GM19193 (cell line): Measurements from ENCODE around the gene SPOCK1.

Experiments used
- POLR2A ChIP-seq: IDR thresholded peaks from 4 replicates; pipeline ENCODE4 v1.6.1; 2011; ENCODE audit not compliant: insufficient read depth, insufficient read length; ENCODE audit errors: extremely low read depth

The SPOCK1 gene

DNA sequence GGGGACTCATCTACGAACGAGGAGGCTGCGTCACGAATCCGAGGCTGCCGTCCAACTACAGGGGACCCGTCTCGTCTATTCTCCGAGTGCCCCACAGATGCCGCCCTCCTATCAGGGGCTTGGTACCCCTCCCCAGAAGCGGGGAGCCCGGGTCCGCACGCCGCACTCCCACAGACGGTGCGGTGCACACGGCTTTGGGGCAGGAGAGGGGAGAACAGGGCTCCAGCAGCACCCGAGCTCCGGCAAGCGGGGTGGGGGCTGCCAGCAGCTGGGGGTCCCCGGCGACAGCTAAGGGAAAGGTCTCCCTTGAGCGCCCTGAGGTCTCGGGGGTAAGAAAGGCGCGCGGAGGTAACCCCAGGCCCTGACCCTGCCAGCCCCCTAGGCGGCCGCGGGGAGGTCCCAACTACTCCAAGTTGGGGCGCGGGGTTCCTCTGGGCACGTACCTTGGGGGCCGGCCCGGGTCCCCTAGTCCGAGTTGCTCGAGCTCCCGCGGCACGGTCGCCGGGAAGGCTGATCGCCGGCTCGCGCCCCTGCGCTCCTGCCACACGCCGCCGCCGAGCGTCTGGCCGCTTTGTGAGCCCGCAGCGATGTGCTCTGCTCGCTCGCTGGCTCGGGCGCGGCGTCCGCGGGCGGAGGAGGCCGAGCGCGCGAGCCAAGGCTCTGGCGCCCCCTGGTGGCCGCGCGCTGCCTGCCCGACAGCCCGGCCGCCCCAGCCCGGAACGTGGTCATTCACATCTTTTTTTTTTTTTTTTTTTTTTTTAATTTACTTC lies at the start of gene SPOCK1:
Gene SPOCK1, minus strand, starts transcription at position 591 of the 770 bp plus-strand sequence.
- TF ChIP-seq POLR2A: no peak

GRCh38 chr5:137545956-137546355 lies 46.8 kb upstream of the SPOCK1 start:
- no peak for TF ChIP-seq POLR2A

GRCh38 chr5:137533963-137534362 lies 34.8 kb upstream of the SPOCK1 start:
- TF ChIP-seq POLR2A: no peak

DNA sequence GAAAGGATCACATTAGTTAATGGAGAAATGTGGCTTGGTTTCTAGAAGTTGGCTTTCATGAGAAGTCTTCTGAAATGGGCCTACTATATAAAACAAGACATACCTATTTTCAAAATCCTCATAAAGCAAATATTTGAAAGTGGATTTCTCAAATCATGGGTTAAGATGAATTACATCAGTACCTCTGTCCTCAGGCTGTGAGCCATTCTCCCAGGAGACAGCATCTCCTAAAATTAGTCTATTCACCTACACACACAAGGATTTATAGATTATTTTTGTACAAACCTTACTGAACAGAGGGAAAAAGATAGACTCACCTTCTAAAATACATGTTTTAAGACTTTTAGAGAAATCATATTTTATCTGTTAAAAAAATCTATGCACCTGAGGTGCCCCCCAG lies 32.1 kb upstream of the SPOCK1 start:
- no peak for TF ChIP-seq POLR2A

DNA sequence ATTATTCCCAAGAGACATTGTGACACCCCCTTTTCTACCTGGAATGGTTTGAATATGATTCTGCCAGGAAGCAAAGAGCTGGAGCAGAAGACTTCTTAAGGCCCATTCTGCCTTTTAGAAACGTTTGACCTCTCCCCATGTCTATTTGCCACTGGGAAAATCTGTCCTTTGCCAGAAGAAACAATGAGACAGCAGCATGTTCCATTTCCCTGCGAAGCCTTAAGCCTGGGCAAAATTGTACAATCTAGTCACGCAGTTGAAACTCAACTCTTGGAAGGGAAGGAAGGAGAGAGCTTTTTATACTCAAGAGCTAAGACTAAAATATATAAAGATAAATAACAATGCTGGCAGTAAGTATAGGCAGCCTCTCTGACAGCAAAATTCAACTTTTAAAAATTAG lies 22.1 kb upstream of the SPOCK1 start:
- TF ChIP-seq POLR2A: no peak

GRCh38 chr5:137516961-137517360 lies 17.8 kb upstream of the SPOCK1 start:
- TF ChIP-seq POLR2A: no peak

GRCh38 chr5:137516251-137516797 lies 17.2 kb upstream of the SPOCK1 start:
- TF ChIP-seq POLR2A: no peak

DNA sequence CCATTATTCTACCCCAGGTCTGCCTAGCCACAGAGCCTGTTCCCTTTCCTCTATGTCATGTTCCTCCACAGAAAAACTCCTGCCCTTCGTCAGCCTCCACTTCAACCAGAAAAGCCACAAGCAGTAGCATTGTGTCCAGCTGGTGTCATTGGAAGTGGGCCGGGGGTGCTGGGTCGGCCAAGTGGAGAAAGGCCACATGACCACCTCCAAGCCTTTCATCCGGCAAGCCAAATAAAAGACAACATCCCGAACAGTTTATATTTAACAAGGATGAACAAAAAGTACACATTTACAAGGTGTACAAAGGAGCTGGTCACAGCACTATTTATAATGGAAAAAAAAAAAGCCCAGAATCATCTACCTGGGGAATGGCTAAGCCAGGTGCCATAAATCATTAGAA lies 16.1 kb upstream of the SPOCK1 start:
- no peak for TF ChIP-seq POLR2A

DNA sequence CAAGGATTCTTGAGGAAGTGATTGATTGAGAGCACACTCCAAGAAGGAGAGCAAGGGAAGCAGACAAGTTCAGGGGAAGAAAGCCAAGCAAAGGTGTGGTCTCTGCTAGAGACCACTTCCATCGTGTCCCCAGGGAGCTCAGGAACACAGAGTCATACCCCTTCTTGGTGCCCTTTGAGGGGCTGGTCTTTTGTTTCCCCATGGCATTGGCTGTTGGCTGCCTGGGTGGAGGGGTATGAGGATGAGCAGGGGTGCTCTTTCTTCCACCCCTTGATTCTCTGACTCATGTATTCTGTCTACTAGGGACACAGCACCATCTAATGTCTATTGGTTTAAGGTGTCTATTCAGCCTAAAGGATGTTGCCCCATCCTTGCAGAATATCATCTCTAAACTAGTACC lies 11.5 kb upstream of the SPOCK1 start:
- no peak for TF ChIP-seq POLR2A

DNA sequence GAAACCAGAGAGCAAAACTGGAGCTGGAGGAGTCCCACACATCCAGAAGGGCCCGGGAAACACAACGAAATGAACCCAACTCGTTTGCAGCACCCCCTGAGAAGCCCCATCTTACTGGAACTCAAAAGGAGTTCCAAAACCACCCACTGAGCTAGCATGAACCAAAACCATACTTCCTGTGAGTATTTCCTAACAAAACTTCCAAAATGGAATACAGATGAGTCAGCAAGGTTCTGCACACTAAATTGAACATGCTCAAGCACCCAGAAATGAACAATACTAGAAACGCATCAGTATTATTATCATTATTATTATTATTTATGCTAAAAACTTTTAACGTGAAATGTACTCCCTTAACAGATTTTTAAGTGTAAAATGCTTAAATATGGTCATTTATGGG lies 8.0 kb upstream of the SPOCK1 start:
- no peak for TF ChIP-seq POLR2A

DNA sequence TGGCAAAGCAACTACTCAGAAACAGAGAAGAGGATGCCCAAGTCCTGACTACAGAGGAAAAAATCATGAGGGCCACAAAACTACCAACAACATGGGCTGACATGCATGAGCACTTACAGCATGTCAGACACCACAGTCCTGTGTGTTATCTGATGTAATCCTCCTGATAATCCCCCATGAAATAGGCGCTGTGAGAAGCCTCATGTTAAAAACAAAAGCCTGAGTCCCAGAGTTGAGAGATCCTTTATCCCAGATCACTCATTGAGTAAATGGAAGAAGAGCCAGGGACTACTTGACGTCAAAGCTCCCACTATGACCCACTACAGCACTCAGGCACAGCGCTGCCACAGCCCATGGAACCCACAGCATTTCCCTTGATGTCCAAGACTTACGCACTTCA lies 7.2 kb upstream of the SPOCK1 start:
- no peak for TF ChIP-seq POLR2A

DNA sequence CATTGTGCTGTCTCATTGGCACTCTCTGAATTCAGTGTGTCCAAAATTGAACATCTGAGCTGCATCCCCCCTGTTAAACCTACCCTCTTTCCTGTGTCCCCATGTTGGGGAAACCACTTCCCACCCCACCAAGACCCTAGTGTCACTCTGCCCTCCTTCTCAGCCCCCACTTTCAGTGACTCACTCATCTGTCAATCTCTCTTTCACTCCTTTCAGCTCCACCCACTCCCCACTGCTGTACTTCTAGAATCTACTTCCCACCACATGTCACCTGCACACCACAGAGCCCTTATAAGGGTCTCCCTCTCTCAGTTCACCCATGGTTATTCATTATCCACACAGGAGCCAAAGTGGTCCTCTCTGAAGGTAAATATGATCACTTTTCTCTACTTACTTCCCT lies 5.8 kb upstream of the SPOCK1 start:
- TF ChIP-seq POLR2A: no peak

DNA sequence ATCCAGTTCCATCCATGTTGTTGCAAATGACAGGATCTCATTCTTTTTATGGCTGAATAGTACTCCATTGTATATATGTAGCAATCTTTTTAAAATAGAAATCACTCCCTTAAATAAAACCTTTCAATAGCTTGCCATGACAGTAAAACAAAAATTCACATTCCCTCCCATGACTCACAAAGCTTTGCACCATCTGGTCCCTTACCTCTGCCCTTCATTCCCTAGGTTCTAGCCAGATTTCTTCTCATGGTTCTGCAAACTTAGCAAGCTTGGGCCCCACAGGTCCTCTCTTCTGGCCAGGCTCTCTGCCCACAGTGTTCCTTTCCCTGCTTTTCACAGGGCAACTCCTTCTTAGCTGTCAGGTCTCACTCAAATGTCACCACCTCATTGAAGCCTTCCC lies 4.3 kb upstream of the SPOCK1 start:
- no peak for TF ChIP-seq POLR2A

DNA sequence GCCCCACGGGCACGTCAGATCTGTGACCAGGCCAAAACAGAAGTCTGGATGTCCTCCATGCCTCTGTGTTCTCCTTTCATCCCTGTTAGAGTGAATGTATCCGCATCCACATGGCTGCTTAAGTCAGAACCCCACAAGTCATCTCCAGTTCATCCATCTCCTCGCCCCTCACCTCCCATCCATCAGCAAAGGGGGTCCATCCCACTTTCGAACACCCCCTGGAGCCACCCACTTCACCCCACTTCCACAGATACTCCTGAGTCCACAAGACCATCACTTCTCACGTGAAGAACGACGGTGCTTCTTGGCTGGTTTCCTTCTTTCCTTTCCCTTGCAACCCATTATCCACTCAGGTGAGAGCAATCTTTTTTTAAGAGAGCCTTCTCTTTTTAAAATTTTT lies 3.5 kb upstream of the SPOCK1 start:
- TF ChIP-seq POLR2A: no peak

GRCh38 chr5:137501846-137502406 lies 2.8 kb upstream of the SPOCK1 start:
- no peak for TF ChIP-seq POLR2A

DNA sequence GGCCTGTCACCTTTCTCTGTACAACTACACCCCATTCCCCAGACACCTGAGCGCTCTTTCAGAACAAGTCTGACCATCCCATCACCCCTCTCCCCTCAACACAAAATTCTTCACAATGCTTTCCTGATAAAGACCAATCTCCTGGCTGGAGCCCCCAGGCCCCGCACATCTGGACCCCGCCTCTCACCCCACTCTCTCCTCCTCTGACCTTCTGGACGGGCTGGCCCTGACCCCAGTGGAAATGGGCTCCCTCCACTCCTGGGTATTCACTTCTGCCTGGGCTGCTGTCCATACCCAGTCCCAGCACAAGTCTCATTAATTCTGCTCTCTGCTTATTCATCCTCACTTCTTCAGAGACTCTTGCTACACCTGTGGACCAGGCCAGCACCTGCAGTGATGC lies 2.1 kb upstream of the SPOCK1 start:
- TF ChIP-seq POLR2A: no peak
